Liver (tissue), 10 donors: ENCODE data around the gene TPTE. TPM values are rescaled to one million over a fixed set of nuclear protein-coding genes. Genes with fewer than 3 reads are reported as not detected.
"Not testable (repeated sequence)": the region's sequence is repeated elsewhere in the genome, so short reads cannot be mapped to it uniquely, and the experiment has no call there.

Source experiments
- DNase-seq: peaks from one replicate; pipeline ENCODE4 v3.0.0-alpha.2; 2017; ENCODE audit warnings: low spot score
- H3K27ac ChIP-seq, 2 donors: one replicate each; pipeline ENCODE4 v1.7.0; 2013; ENCODE audit warnings: inconsistent platforms in 2 of 2, low read length in 2 of 2, control low read depth in 1 of 2, low read depth in 1 of 2, mild to moderate bottlenecking in 1 of 2
- H3K27me3 ChIP-seq, 4 donors: one replicate each; pipeline versions ENCODE4 v1.6.1 to v1.7.0; 2013; ENCODE audit warnings: low read length in 3 of 4, inconsistent platforms in 1 of 4, mild to moderate bottlenecking in 1 of 4, moderate library complexity in 1 of 4; ENCODE audit not compliant: control insufficient read depth in 4 of 4, insufficient read depth in 4 of 4
- H3K36me3 ChIP-seq, 4 donors: one replicate each; pipeline versions ENCODE4 v1.6.1 to v1.7.0; 2013; ENCODE audit warnings: low read length in 3 of 4, mild to moderate bottlenecking in 3 of 4, low read depth in 1 of 4, moderate library complexity in 1 of 4; ENCODE audit not compliant: control insufficient read depth in 4 of 4, insufficient read depth in 3 of 4
- H3K4me1 ChIP-seq, 4 donors: one replicate each; pipeline versions ENCODE4 v1.6.1 to v1.7.0; 2013; ENCODE audit warnings: low read length in 3 of 4, mild to moderate bottlenecking in 3 of 4, moderate library complexity in 1 of 4; ENCODE audit not compliant: control insufficient read depth in 4 of 4, insufficient read depth in 4 of 4
- H3K4me3 ChIP-seq, 3 donors: one replicate each; pipeline versions ENCODE4 v1.6.1 to v1.7.0; 2013; ENCODE audit warnings: low read length in 3 of 3, control low read depth in 1 of 3, low read depth in 1 of 3, mild to moderate bottlenecking in 1 of 3
- H3K9ac ChIP-seq, 2 donors: one replicate each; pipeline ENCODE4 v1.7.0; 2013; ENCODE audit warnings: low read length in 2 of 2, mild to moderate bottlenecking in 2 of 2, moderate library complexity in 2 of 2, control low read depth in 1 of 2, low read depth in 1 of 2
- H3K9me3 ChIP-seq, 4 donors: one replicate each; pipeline versions ENCODE4 v1.6.1 to v1.7.0; 2013; ENCODE audit warnings: low read length in 3 of 4; ENCODE audit not compliant: control insufficient read depth in 4 of 4
- WGBS: extraction: QIAGEN DNeasy Blood & Tissue Kit; methylation state at CpG from one replicate; pipeline ENCODE4 v1.1.7; 2013; 5-methylcytosine and 5-hydroxymethylcytosine counted together
- polyA plus RNA-seq, 2 donors: library from polyadenylated mRNA; stranded (reverse) in 1 of 2; unstranded in 1 of 2; fragments of 200-250 nt in 1 of 2; fragments of >200 nt in 1 of 2; fragmentation: Nextera tagmentation in 1 of 2; extraction: Ambion mirVana in 1 of 2; gene quantifications; one replicate each; pipeline versions ENCODE4 v1.2.1 to v1.2.3, GENCODE V29; 2013 to 2015
- small RNA-seq: library from RNA; depleted of rRNA; stranded (forward); fragments of <200 nt; gene quantifications from one replicate; pipeline ENCODE3, GENCODE V24; 2014
- total RNA-seq, 2 donors: library from RNA; depleted of rRNA; stranded (reverse); fragments of >200 nt; gene quantifications; one replicate each; pipeline ENCODE4 v1.2.3, GENCODE V29; 2014
- donor health status: healthy.
- donor health status: healthy.
- donor health status: healthy.
- donor health status: healthy.
- donor health status: healthy.

Gene TPTE
- total and polyA plus RNA-seq, 4 donors = not detected

DNA sequence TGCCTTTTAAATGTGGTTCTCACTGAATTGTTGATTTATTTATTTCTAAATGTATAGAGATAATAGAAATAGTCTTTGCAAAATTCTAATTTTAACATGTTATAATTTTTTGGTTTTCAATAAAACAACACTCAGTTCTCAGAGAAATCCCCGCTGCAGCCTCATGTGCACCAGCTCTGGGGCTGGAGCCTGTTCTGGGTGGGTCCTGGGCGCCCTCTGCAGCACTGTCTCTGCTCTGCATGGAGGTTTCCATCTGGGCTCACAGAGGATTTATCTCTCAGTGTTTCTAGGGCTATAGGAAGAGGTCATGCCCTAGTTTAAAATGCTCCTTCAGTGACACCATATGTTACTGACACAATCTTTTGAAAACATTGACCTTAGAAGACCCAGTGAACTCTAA, 128.9 kb downstream of the TPTE start:
- WGBS = 23% methylated on average over 2 of the region's 2 CpGs
- H3K4me1 ChIP-seq, H3K9me3 ChIP-seq, H3K4me3 ChIP-seq, H3K27me3 ChIP-seq, DNase-seq, H3K9ac ChIP-seq, H3K36me3 ChIP-seq, H3K27ac ChIP-seq: not testable (repeated sequence)

Small RNA genes within 50 kb of the gene (small RNA-seq; reads per million reads assigned to genes)
- not detected for gene CYCSP41
